ENCODE data around the gene SLC8A1. TPM values are rescaled to one million over a fixed set of nuclear protein-coding genes. Genes with fewer than 3 reads are reported as not detected.

The SLC8A1 gene
- total RNA-seq, 1 donor from 2014 or later: 4.2 TPM

GRCh38 chr2:40165509-40165844 is 286.4 kb downstream of the SLC8A1 start:
- Mint-ChIP-seq H3K27ac (ENCODE audit: unreplicated experiment) (no peak overlapping the region), H3K4me3 (no peak overlapping the region), H3K4me1 (no peaks in the 10 kb centered on the region), H3K27me3 (ENCODE audit: low read depth) (no peaks in the 10 kb centered on the region), H3K36me3 (ENCODE audit: low read depth) (no peaks in the 10 kb centered on the region), H3K9me3 (peaks cover 5% of the 10 kb centered on the region)
- no peak for DNase-seq (ENCODE audit: low read depth, low spot score)
- TF ChIP-seq CTCF (conservative IDR thresholded peaks at IDR 0.05): no peak

DNA sequence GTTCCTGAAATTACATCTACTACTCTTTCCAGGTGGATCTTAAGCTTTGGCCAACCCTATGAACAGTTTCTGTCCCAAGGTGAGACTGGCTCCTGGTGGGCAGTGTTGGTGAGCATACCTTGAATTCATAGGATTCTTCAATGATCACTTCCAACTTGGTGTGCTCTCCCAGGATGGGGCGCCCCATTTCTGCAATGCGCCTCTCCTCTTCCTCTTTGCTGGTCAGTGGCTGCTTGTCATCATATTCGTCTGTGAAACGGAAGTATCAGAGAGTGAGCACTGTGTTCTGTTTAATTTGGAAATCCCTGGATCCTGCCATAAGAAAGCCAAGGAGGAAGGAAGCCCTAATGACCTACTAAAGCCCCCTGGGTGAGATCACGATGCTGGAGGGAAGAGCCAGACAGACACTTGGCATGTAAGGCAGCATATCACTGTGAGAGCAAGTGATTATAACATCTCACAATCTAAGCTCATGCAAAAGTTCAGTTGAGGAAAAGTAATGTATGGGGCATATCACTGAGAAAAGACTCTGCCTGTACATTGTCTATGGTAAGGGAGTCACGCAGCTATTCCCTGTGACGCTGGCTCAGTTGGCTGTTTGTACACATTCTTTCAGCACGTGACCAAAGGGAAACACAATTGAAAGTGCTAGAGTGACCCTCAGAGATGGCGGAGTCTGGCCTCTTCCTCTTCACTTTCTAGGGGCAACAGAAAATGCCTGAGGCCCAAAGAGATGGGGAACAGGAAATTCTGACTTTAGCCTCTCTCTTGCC is 287.0 kb downstream of the SLC8A1 start:
- H3K36me3 Mint-ChIP-seq (ENCODE audit: low read depth): no peaks in the 10 kb centered on the region
- no peaks in the 10 kb centered on the region for H3K27me3 Mint-ChIP-seq (ENCODE audit: low read depth)
- no peak overlapping the region for H3K27ac Mint-ChIP-seq (ENCODE audit: unreplicated experiment)
- H3K4me3 Mint-ChIP-seq: no peak overlapping the region
- no peak for TF ChIP-seq CTCF (conservative IDR thresholded peaks at IDR 0.05)
- DNase-seq (ENCODE audit: low read depth, low spot score): no peak
- peaks cover 5% of the 10 kb centered on the region for H3K9me3 Mint-ChIP-seq
- no peaks in the 10 kb centered on the region for H3K4me1 Mint-ChIP-seq

- H3K27ac Mint-ChIP-seq (ENCODE audit: unreplicated experiment): no peak overlapping the region
- no peak for DNase-seq (ENCODE audit: low read depth, low spot score)
- H3K36me3 Mint-ChIP-seq (ENCODE audit: low read depth): no peaks in the 10 kb centered on the region
- TF ChIP-seq CTCF (conservative IDR thresholded peaks at IDR 0.05): no peak
- no peak overlapping the region for H3K4me3 Mint-ChIP-seq
- H3K9me3 Mint-ChIP-seq: no peaks in the 10 kb centered on the region
- H3K27me3 Mint-ChIP-seq (ENCODE audit: low read depth): no peaks in the 10 kb centered on the region
- H3K4me1 Mint-ChIP-seq: no peaks in the 10 kb centered on the region
These were observed 289.9 kb downstream of the SLC8A1 start for GRCh38 chr2:40161986-40162385.

- H3K9me3 Mint-ChIP-seq: no peaks in the 10 kb centered on the region
These were observed 291.1 kb downstream of the SLC8A1 start for GRCh38 chr2:40160751-40161218.

GRCh38 chr2:40159333-40159732 is 292.6 kb downstream of the SLC8A1 start:
- Mint-ChIP-seq H3K27me3 (ENCODE audit: low read depth) (no peaks in the 10 kb centered on the region), H3K36me3 (ENCODE audit: low read depth) (no peaks in the 10 kb centered on the region)

More at GRCh38 chr2:40160751-40161218, 291.1 kb downstream of the SLC8A1 start:
- Mint-ChIP-seq H3K4me1 (no peaks in the 10 kb centered on the region), H3K27me3 (ENCODE audit: low read depth) (no peaks in the 10 kb centered on the region), H3K27ac (ENCODE audit: unreplicated experiment) (no peak overlapping the region), H3K4me3 (no peak overlapping the region), H3K36me3 (ENCODE audit: low read depth) (no peaks in the 10 kb centered on the region)
- DNase-seq (ENCODE audit: low read depth, low spot score): no peak
- no peak for TF ChIP-seq CTCF (conservative IDR thresholded peaks at IDR 0.05)

More at GRCh38 chr2:40159333-40159732, 292.6 kb downstream of the SLC8A1 start:
- DNase-seq (ENCODE audit: low read depth, low spot score): no peak
- TF ChIP-seq CTCF (conservative IDR thresholded peaks at IDR 0.05): no peak
- no peaks in the 10 kb centered on the region for H3K4me1 Mint-ChIP-seq
- H3K27ac Mint-ChIP-seq (ENCODE audit: unreplicated experiment): no peak overlapping the region
- H3K9me3 Mint-ChIP-seq: no peaks in the 10 kb centered on the region
- H3K4me3 Mint-ChIP-seq: no peak overlapping the region

All from neural crest cell (in vitro differentiated cells).